Measurements from ENCODE around the gene TLX1.

Gene TLX1

DNA sequence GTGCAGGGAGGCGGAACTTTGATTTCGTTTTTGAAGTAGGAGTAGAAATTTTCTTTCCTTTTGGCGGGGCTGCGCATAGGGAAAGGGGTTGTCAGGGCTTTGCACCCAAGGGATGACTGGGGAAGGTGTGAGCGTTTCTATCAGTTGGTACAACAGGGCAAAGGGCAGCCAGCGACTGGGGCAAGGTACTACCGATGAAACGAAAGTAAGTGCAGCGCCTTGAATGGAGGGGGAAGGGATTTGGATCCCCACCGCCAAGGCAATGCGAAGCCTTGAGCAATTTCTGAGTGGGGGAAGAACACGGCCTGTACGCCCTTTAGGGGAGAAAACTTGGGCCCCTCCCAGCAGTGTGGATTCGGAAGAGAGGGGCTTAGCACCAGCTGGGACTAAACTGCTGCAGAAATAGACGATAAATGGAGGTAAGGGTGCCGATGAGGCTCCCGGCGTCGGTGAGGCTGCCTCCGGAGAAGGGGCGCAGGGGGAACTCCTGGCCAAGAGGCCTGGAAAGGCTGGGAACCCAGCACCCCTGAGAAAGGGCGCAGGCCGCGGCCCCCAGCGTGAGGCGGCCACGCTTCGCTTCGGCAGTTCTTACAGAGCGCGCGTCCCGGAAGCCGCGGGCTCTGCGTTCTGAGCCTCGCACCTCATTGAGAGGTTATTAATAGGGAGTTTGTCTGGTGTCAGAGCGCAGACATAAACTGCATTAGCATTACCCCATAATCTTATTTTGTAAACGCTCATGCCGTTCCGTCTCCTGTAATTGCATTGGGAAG, 10.0 kb upstream of the TLX1 start:
- H3K4me1 ChIP-seq, result no peaks in the 10 kb centered on the region
- in situ Hi-C loops (cut with MboI; ENCODE audit: low sequenced_read_pairs), result no loop called here
- DNase-seq (ENCODE audit: low spot score in 2 of 2), result no peak
- H3K36me3 ChIP-seq (replicated peaks), result no peaks in the 10 kb centered on the region
- H3K4me3 ChIP-seq, result no peak overlapping the region
- H3K27me3 ChIP-seq (ENCODE audit: low read depth), result peaks cover 46% of the 10 kb centered on the region
- no peaks in the 10 kb centered on the region for H3K9me3 ChIP-seq

DNA sequence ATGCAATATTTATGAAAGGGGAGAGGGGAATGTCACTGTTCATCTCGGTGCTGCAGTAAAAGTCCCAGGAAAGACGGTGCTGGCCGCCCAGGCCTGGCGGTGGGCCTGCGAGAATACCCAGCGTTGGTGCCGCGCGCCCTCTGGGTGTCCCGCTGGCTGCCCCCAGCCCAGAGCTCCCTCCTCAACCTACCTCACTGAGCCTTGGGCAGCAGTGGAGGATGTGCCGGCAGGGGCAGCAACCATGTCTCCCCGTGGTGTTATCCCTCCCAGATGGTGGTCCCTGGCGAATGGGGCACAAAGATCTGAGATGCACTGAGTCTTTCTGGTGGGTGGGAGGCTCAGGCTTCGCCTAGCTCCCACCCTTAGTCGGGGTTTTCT, 9.5 kb upstream of the TLX1 start:
- Histone ChIP-seq H3K9me3 (no peaks in the 10 kb centered on the region), H3K36me3 (replicated peaks) (no peaks in the 10 kb centered on the region), H3K4me1 (no peaks in the 10 kb centered on the region), H3K4me3 (no peak overlapping the region), H3K27me3 (ENCODE audit: low read depth) (peaks cover 44% of the 10 kb centered on the region)
- DNase-seq (ENCODE audit: low spot score in 2 of 2), result no peak
- in situ Hi-C loops (cut with MboI; ENCODE audit: low sequenced_read_pairs), result no loop called here

DNA sequence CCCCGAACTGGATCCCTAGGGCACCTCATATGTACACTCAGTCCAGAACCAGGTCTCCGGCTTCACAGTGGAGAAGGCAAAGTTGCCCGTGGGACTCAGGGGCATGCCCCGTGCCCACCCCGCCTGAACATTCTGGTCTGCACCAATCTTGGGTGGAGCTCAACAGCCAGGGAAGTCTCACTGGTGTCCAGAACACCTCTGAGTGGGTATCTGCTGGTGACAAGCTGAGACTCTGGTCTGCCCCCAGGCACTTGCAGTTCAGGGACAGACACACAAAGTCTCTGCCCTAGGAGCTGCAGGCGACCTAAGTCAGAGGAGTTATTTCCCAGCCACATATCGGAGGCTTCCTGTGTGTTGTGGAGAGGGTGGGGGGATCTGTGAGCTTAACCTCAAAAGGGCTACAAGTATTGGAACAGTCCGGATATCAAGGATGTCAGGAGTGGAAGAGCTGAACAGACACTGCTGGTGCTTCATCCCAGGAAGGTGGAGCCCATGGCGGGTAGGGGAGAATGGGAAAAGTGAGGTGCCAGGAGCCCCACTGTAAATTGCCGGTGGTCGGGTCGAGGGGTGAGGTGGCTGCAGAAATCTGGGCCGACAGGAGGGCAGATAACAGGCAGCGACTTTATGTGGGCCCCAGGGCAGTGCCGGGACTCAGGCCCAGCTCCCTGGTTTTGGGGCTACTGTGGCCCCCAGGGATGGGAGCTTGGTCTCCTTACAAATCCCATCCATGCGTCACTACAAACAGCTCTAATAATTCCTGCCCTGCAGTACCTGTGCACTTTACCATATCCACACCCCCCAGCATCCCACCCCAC, 8.6 kb upstream of the TLX1 start:
- H3K9me3 ChIP-seq, result no peaks in the 10 kb centered on the region
- no peaks in the 10 kb centered on the region for H3K36me3 ChIP-seq (replicated peaks)
- in situ Hi-C loops (cut with MboI; ENCODE audit: low sequenced_read_pairs), result no loop called here
- H3K4me3 ChIP-seq, result no peak overlapping the region
- no peaks in the 10 kb centered on the region for H3K4me1 ChIP-seq
- no peak for DNase-seq (ENCODE audit: low spot score in 2 of 2)
- peaks cover 43% of the 10 kb centered on the region for H3K27me3 ChIP-seq (ENCODE audit: low read depth)

DNA sequence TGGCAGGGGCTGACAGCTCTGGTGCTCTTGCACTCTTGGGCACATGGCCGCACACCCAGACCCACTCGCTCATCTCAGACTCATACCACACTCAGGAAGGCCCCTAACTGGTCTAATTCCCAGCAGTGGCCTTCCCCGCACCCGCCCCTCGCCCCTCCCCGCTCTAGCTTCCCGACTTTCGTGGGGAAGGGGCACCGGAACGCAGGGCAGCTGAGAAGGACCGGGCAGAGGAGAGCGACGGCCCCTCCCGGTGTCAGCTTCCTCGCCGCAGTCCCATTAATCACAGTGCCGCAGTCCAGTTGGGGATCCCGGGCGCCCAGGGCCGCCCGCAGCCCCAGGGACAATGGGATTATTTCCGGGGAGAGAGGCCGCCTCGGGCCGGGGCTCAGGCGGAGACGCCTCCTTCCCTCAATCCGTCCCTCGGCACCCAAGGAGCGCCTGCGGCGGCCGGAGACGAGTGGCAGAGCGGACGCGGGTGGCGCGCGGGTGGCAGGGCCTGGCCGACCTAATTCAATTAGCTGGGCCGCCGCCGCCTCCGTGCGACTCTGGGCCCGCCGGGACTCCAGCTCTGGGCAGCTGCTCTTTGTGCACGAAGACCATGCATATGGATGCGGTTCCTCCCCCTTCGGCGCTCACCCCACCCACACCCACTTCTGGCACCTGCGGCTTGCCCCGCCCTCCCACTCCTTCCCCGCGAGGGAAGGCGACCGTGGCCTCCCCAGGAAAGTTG, 7.8 kb upstream of the TLX1 start:
- H3K27me3 ChIP-seq (ENCODE audit: low read depth), result peaks cover 43% of the 10 kb centered on the region
- H3K4me3 ChIP-seq, result no peak overlapping the region
- DNase-seq (ENCODE audit: low spot score in 2 of 2), result no peak
- no peaks in the 10 kb centered on the region for H3K9me3 ChIP-seq
- H3K36me3 ChIP-seq (replicated peaks), result no peaks in the 10 kb centered on the region
- H3K4me1 ChIP-seq, result no peaks in the 10 kb centered on the region
- in situ Hi-C loops (cut with MboI; ENCODE audit: low sequenced_read_pairs), result no loop called here

DNA sequence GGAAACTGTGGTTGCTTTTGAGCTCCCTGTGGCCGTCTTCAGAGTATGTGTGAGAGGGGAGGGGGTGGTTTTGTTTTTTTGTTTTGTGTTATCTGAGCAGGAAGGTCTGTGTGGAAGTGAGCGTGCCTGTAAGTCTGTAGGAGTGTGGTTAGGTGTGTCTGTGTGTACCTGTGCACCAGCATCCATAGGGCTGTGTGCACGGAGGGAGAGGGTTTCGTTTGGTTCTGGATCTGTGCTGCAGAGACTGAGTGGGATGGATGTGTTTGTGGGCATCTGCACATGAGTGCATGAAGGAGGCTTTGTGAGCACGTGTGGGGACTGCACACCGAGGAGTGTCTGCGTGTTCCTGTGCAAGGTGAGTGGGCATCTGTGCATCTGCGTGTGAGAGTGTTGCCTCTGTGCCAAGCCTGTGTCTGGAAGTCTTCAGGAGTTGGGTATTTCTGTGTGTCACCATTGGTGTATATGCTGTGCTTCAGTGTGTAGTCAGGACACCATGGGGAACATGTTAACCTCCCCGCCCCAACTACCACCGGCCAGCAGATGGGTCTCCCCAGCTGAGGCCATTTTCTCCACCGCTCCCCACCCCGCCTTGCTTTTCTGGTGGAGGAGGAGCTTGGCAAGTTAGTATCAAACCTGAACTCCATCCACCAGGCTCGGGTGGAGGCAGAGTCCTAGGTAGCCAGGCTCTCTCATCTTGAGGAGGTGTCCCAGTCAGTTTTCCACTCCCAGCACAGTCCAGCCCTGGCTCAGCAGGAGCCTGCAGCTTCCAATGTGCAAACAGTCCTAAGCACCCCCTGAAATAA, 7.1 kb upstream of the TLX1 start:
- Histone ChIP-seq H3K4me1 (no peaks in the 10 kb centered on the region), H3K4me3 (no peak overlapping the region), H3K9me3 (no peaks in the 10 kb centered on the region), H3K36me3 (replicated peaks) (no peaks in the 10 kb centered on the region), H3K27me3 (ENCODE audit: low read depth) (peaks cover 43% of the 10 kb centered on the region)
- in situ Hi-C loops (cut with MboI; ENCODE audit: low sequenced_read_pairs), result no loop called here
- DNase-seq (ENCODE audit: low spot score in 2 of 2), result no peak

DNA sequence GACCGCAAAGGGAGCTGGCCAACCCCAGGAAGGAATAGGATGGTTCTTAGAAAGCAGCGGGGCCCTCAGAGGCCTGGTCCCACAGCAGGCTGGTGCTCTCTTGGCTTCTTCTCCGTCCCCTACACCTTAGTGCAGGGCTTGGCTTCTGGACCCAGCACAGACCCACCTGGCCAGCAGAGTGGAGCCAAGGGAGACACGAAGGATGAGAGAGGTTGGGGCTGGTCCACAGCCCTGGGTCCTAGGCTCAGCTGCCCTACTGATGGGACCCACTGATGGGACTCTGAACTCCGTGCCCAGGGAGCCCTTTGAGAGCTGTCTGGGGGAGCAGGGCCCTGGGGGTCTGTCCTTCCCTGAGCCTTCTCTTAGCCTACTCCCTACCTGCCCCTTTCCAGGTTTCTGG, 6.2 kb upstream of the TLX1 start:
- H3K4me1 ChIP-seq, result no peaks in the 10 kb centered on the region
- H3K9me3 ChIP-seq, result no peaks in the 10 kb centered on the region
- no peak overlapping the region for H3K4me3 ChIP-seq
- in situ Hi-C loops (cut with MboI; ENCODE audit: low sequenced_read_pairs), result no loop called here
- DNase-seq (ENCODE audit: low spot score in 2 of 2), result no peak
- no peaks in the 10 kb centered on the region for H3K36me3 ChIP-seq (replicated peaks)
- peaks cover 41% of the 10 kb centered on the region for H3K27me3 ChIP-seq (ENCODE audit: low read depth)

DNA sequence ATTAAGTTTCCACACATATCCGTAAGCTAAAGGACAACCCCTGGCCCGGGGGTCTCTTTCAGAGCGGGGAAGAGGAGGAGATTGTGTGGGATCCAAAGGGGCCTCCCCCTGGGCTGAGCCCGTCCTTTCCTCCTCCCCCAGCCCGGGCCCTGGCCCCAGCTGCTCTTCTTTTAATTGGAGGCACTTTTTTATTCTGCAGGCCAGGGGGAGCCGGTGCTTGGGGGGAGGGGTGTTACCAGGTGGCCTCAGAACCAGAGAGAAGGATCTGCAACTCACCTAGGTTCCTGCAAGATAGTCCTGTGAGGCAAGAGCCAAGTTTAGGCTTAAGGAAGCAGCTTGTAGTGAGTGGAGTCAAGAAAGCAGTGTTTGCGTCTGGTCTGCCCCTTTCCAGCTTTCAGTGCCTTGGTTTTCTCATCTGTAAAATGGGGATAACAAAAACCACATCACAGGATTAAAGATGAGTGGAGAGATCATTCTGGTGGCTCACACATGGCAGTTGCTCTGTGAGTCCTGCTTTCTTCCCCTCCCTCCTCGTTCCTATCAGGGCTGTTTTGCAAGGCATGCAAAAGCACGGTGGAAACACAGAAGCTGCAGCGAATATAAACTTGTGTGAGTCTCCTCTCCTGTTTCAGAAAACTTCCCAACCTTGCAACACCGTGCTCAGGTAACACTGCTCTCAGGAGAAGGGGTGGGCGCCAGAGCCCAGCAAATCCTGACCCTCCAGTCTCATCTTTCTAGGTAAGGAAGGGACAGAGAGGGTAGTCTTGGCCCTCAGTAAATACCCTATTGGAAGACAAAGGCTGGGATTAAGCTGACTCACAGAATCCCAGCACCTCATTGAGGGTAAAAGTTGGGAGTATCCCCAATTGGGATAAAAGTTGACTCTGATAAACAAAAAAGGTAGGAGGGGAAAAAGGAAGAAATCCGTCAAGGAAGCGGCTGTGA, 4.1 kb upstream of the TLX1 start:
- peaks cover 23% of the 10 kb centered on the region for H3K27me3 ChIP-seq (ENCODE audit: low read depth)
- no peak overlapping the region for H3K4me3 ChIP-seq
- no peak for DNase-seq (ENCODE audit: low spot score in 2 of 2)
- H3K36me3 ChIP-seq (replicated peaks), result no peaks in the 10 kb centered on the region
- peaks cover 3% of the 10 kb centered on the region; the same call in 1 of the 2 replicates for H3K4me1 ChIP-seq
- in situ Hi-C loops (cut with MboI; ENCODE audit: low sequenced_read_pairs), result no loop called here
- no peaks in the 10 kb centered on the region for H3K9me3 ChIP-seq

DNA sequence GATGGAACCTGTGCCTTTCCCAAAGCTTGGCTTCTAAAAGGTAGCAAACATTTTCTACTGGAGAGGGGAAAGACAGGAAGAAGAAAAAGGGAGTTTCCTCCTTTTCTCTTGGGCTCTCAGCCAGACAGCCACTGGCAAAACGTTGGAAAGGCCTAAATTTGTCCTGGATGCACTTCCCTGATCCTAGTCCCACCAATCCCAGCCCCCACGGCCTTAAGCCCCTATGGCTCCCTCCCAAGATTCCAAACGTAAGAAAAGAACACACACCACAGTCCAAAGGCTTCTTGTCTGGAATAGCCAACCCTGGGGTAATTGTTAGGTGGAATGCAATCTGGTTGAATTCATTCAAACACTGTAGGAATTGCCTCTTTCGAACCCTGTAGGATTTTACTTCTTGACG, 959 bp upstream of the TLX1 start:
- peaks cover 6% of the 10 kb centered on the region; the same call in 1 of the 2 replicates for H3K4me1 ChIP-seq
- H3K9me3 ChIP-seq, result no peaks in the 10 kb centered on the region
- no peak for DNase-seq (ENCODE audit: low spot score in 2 of 2)
- H3K4me3 ChIP-seq, result no peak overlapping the region
- H3K36me3 ChIP-seq (replicated peaks), result no peaks in the 10 kb centered on the region
- no peaks in the 10 kb centered on the region for H3K27me3 ChIP-seq (ENCODE audit: low read depth)
- in situ Hi-C loops (cut with MboI; ENCODE audit: low sequenced_read_pairs), result loop anchor here (5.0 kb wide), 1 partner anchor 88 kb away; no protein-coding TSS in a partner anchor

DNA sequence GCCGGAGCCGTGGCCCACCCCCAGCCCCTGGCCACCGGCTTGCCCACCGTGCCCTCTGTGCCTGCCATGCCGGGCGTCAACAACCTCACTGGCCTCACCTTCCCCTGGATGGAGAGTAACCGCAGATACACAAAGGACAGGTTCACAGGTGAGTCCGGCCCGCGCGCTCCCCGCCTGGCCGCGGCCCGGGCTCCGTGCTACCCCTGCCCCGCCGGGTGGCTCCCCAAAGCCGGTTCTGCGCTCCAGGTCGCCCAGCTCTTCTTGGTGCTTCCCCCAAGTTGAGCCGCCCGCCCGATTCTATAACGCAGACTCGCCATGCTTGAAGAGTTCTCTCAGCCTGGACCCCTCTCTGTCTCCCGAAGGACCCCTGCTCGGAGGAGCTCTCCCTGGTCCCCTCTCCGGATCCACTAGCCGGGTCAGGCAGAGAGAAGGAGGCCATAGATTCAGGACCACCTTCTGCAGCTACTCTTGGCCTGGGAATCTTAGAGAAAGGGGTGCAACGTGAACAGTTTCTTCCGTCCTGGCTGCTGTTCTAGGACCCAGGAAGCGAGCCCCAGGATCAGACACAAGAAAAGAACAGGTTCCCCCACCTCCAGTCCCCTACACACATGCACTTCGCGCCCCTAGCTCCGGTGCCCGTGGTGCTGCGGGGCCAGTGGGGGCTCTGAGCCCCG, 999 bp downstream of the TLX1 start:
- Histone ChIP-seq H3K4me3 (peak overlapping the region; percentile 54), H3K36me3 (replicated peaks) (no peaks in the 10 kb centered on the region), H3K4me1 (peaks cover 6% of the 10 kb centered on the region; the same call in 1 of the 2 replicates), H3K9me3 (no peaks in the 10 kb centered on the region), H3K27me3 (ENCODE audit: low read depth) (no peaks in the 10 kb centered on the region)
- in situ Hi-C loops (cut with MboI; ENCODE audit: low sequenced_read_pairs), result loop anchor here (5.0 kb wide), 1 partner anchor 90 kb away; no protein-coding TSS in a partner anchor
- DNase-seq (ENCODE audit: low spot score in 2 of 2), result peak in 1 of 2 experiments; percentile 28

DNA sequence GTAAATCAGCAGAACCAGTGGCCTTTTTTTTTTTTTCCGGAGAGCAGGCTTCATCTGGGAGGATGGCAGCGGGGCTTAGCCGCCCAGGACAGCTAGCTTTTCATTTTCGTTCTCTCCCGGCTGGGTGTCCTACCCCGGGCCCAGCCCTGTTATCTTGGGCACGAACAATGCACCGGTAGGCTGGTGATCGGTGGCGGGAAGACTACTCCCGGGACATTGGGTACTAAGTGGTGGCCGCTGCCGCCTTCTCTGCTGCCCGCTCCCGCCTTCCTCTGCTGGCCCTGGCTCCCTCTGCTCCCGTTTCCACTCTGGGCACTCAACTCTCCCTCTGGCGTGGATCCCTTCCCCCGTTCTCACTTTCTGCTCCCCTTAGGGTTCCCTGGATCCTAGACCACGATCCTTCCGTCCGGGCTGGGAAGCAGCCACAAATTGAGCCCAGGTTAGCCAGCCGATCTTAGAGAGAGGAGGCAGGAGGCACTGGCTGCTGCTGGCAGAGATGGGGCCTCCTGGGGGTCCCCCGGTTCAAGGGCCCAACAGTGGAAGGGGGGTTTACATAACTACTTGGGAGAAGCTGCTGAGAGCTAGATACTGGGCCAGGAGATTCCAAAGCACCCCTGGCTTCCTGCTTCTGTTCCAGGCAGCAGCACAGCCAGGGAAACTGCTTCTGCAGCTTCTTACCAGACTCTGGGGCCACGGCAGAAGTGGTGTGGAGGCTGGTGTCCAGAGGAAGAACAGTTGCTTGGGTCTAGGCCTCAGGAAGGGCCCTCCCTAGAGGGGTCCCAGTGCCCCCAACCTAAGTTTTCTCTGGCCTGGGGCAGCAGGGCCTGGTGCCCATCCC, 1.8 kb downstream of the TLX1 start:
- H3K27me3 ChIP-seq (ENCODE audit: low read depth), result no peaks in the 10 kb centered on the region
- in situ Hi-C loops (cut with MboI; ENCODE audit: low sequenced_read_pairs), result loop anchor here (5.0 kb wide), 1 partner anchor 91 kb away; no protein-coding TSS in a partner anchor

More for the DNA sequence above, 1.8 kb downstream of the TLX1 start:
- no peak for DNase-seq (ENCODE audit: low spot score in 2 of 2)
- Histone ChIP-seq H3K9me3 (no peaks in the 10 kb centered on the region), H3K36me3 (replicated peaks) (no peaks in the 10 kb centered on the region; the same call in 1 of the 2 replicates), H3K4me1 (peaks cover 6% of the 10 kb centered on the region; the same call in 1 of the 2 replicates), H3K4me3 (peak overlapping the region; percentile 54)

Data from HAP-1 (cell line).